ENCODE data around the gene USP5. TPM values are rescaled to one million over a fixed set of nuclear protein-coding genes. Genes with fewer than 3 reads are reported as not detected.
"Not testable (repeated sequence)": the region's sequence is repeated elsewhere in the genome, so short reads cannot be mapped to it uniquely, and the experiment has no call there.

USP5 gene
- total and polyA plus RNA-seq, 2 experiments from 2014 or later, result 145 to 156 TPM

DNA sequence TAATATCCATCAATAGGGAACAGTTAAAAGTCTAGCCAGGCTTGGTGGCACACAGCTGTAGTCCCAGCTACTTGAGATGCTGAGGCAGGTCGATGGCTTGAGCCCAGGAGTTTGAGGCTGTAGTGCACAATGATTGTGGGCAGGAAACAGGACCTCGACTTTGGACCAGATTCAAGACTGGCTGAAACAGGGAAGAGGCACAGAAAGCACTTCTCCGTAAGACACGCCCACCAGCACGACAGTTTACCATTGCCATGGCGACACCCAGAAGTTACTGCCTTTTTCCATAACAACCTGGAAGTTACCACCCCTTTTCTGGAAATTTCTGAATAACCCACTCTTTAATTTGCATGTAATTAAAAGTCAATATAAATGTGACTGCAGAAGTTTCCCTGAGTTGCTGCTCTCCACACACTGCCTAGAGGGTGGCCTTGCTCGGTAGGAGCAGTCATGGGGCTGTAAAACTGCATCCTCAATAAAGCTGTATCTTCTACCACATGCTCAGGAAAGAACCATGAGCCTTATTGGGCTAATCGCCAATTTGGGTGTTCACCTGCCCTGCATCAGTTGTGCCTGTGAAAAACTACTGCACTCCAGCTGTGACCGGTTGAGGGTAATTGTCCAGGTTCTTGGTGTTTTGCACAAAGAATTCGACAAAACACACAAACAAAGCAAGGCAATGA lies 48.0 kb downstream of the USP5 start:
- peak in 1 of 2 donors; percentile 80 for DNase-seq (ENCODE audit: low read depth in 1 of 2, low spot score in 1 of 2)
- Histone ChIP-seq H3K36me3 (no peaks in the 10 kb centered on the region), H3K9me3 (ENCODE audit: low read depth) (no peaks in the 10 kb centered on the region), H3K4me1 (ENCODE audit: low read depth) (peaks cover under 1% of the 10 kb centered on the region), H3K27ac (no peak overlapping the region), H3K4me3 (no peak overlapping the region), H3K27me3 (no peaks in the 10 kb centered on the region)
- TF ChIP-seq, protein P1, sequence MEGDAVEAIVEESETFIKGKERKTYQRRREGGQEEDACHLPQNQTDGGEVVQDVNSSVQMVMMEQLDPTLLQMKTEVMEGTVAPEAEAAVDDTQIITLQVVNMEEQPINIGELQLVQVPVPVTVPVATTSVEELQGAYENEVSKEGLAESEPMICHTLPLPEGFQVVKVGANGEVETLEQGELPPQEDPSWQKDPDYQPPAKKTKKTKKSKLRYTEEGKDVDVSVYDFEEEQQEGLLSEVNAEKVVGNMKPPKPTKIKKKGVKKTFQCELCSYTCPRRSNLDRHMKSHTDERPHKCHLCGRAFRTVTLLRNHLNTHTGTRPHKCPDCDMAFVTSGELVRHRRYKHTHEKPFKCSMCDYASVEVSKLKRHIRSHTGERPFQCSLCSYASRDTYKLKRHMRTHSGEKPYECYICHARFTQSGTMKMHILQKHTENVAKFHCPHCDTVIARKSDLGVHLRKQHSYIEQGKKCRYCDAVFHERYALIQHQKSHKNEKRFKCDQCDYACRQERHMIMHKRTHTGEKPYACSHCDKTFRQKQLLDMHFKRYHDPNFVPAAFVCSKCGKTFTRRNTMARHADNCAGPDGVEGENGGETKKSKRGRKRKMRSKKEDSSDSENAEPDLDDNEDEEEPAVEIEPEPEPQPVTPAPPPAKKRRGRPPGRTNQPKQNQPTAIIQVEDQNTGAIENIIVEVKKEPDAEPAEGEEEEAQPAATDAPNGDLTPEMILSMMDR (IDR thresholded peaks at IDR 0.05; ENCODE audit: low read depth, low read length), result no peak

DNA sequence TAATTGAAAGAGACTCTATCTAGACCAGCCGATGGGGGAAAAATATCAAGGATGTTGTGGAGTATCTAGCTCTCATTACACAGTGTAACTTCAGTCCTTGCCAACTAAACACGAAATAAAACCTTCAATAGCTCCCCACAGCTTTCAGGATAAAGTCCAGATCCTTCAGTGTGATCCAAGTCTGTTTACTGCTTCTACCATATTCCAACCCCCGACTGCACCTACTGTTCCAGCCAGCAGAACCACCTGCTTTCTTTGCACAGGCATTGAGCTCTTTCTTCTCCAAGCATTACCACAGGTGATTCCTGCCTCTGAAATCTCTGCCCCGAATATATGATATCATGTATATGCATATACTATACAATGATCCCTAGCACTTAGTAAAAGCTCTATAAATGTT lies 50.5 kb downstream of the USP5 start:
- Histone ChIP-seq H3K27ac (no peak overlapping the region), H3K9me3 (ENCODE audit: low read depth) (no peaks in the 10 kb centered on the region), H3K27me3 (no peaks in the 10 kb centered on the region), H3K36me3 (no peaks in the 10 kb centered on the region), H3K4me3 (no peak overlapping the region), H3K4me1 (ENCODE audit: low read depth) (peaks cover 4% of the 10 kb centered on the region)
- TF ChIP-seq, protein P1 (IDR thresholded peaks at IDR 0.05; ENCODE audit: low read depth, low read length), result no peak
- no peak for DNase-seq (ENCODE audit: low read depth in 1 of 2, low spot score in 1 of 2)

DNA sequence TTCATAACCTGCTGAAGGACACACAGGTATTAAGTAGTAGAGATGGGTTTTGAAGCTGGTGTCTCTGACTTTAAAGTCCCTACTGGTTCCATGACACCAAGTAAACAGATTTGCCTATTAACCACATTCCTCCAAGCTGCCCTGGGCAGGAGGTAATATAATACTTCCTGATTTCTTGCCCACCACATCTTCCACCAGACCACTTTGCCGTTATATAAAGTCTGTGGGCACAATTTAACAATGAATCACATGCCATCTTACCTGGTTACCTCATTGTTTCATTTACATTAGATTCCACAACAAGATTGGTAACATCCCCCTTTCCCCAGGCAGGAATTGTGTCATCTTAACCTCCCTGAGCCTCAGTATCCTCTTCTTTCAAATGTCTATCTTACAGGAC lies 51.8 kb downstream of the USP5 start:
- H3K36me3 ChIP-seq, result no peaks in the 10 kb centered on the region
- no peak overlapping the region for H3K27ac ChIP-seq
- DNase-seq (ENCODE audit: low read depth in 1 of 2, low spot score in 1 of 2), result no peak
- H3K27me3 ChIP-seq, result no peaks in the 10 kb centered on the region
- H3K9me3 ChIP-seq (ENCODE audit: low read depth), result no peaks in the 10 kb centered on the region
- peaks cover 4% of the 10 kb centered on the region for H3K4me1 ChIP-seq (ENCODE audit: low read depth)
- TF ChIP-seq, protein P1 (IDR thresholded peaks at IDR 0.05; ENCODE audit: low read depth, low read length), result no peak
- H3K4me3 ChIP-seq, result no peak overlapping the region

DNA sequence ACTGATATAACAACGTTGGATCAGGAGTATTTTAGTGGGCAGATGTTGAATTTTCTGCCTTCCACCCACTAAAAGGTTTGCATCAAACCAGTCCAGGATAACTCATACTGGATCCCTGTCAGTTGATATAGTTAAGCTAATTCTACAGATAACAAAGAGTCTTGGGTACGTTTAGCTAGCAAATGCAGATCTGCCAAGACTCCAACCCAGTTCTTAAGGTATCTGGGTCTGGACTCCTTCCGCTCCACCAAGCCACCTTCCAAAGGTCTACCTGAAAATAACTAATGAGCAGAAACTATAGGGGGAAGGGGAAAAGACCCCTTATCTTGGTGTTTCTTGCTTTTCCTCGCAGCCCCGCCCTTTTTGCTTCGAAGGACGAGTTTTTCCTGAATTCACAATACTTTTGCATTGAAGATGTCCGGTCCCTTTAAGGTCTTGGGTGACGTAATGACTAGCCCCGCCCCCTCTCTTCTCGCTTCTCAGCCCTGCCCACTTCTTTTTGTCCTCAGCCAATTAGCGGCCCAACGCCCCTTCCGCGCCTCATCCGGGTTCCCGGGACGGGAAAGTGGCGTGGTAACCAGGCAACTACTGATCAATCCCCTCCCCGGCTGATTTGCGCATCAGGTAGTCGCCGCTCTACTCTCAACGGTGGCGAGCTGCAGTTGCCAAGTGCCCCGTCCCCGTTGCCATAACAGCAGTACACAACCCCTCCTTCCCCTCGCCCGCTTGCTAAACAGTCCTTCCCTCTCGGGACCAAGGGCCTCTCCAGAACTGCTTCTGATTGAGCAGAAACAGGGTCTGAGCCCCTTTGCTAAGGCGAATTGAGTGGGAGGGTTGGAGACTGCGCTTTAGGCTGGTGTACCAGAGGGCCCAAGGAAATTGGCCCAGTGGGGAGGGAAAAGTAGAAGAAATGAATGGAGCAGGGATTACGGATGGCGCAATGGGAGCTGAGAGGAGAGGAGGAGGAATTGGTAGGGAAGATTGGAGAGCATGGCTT lies 52.6 kb downstream of the USP5 start, which contains the start of gene LRRC23:
LRRC23 (plus strand) TSS at position 543 of the 997 bp plus-strand sequence. CDS start 812 bp downstream, outside the sequence.
- peak within 1 kb of the TSS; percentile 60 for H3K27ac ChIP-seq

DNA sequence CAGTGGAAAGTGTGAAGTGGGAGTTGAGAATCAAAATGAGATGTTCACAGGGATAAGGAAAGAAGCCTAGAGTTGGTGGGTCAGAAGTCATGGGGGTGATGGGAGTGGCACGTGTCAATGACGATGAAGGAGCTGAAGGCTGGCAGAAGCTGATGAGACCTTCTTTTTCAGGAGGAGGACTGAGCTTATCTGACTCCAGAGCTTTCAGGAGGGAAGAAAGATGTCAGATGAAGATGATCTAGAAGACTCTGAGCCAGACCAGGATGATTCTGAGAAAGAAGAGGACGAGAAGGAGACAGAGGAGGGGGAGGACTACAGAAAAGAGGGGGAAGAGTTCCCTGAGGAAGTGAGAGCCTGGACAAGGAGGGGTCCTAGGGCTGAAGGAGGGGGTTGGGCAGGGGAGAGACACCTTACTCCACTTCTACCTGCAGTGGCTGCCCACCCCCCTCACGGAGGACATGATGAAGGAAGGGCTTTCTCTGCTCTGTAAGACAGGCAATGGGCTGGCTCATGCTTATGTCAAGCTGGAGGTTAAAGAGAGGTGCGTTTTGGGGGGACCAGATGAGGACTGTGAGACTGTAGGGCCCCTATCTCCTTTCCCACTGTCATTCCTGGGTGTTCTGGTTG lies 53.6 kb downstream of the USP5 start:
- H3K27me3 ChIP-seq, result no peaks in the 10 kb centered on the region
- H3K27ac ChIP-seq, result no peak overlapping the region
- H3K4me1 ChIP-seq (ENCODE audit: low read depth), result peaks cover 4% of the 10 kb centered on the region
- H3K9me3 ChIP-seq (ENCODE audit: low read depth), result no peaks in the 10 kb centered on the region
- TF ChIP-seq, protein P1 (IDR thresholded peaks at IDR 0.05; ENCODE audit: low read depth, low read length), result no peak
- H3K36me3 ChIP-seq, result no peaks in the 10 kb centered on the region
- peak overlapping the region; percentile 70 for H3K4me3 ChIP-seq
- no peak for DNase-seq (ENCODE audit: low read depth in 1 of 2, low spot score in 1 of 2)

More for the DNA sequence above, 52.6 kb downstream of the USP5 start, which contains the start of gene LRRC23:
- peak; percentile 96 to 98 for DNase-seq (ENCODE audit: low read depth in 1 of 2, low spot score in 1 of 2)
- H3K4me1 ChIP-seq (ENCODE audit: low read depth), result peaks cover 4% of the 10 kb centered on the region
- no peaks in the 10 kb centered on the region for H3K27me3 ChIP-seq
- H3K4me3 ChIP-seq, result peak within 1 kb of the TSS; percentile 70
- TF ChIP-seq, protein P1 (IDR thresholded peaks at IDR 0.05; ENCODE audit: low read depth, low read length), result no peak
- no peaks in the 10 kb centered on the region for H3K9me3 ChIP-seq (ENCODE audit: low read depth)
- no peaks in the 10 kb centered on the region for H3K36me3 ChIP-seq

DNA sequence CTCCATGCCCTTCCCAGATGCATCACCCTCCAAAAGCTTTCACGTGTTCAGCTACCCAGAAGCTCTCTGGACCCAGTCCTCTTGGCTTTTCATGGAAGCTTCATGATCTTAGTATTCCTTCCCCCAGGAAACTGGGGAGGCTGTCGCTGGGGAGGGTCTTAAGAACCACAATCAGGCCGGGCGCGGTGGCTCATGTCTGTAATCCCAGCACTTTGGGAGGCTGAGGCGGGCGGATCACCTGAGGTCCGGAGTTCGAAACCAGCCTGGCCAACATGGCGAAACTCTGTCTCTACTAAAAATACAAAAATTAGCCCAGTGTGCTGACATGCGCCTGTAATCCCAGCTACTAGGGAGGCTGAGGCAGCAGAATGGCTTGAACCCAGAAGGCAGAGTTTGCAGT lies 56.2 kb downstream of the USP5 start:
- not testable (repeated sequence) for H3K4me3 ChIP-seq; DNase-seq (ENCODE audit: low read depth in 1 of 2, low spot score in 1 of 2); H3K4me1 ChIP-seq (ENCODE audit: low read depth); H3K9me3 ChIP-seq (ENCODE audit: low read depth); H3K27ac ChIP-seq; H3K27me3 ChIP-seq; H3K36me3 ChIP-seq
